Neural progenitor cell (in vitro differentiated cells): ENCODE measurements around the gene POLA2. TPM values are rescaled to one million over a fixed set of nuclear protein-coding genes. Genes with fewer than 3 reads are reported as not detected.
"Not testable (repeated sequence)": the region's sequence is repeated elsewhere in the genome, so short reads cannot be mapped to it uniquely, and the experiment has no call there.

Source experiments
- DNase-seq: peaks from one replicate; pipeline ENCODE4 v3.0.0-alpha.2; 2016; ENCODE audit warnings: low spot score
- H2AFZ ChIP-seq: fragments of 200-600 bp; sonication (generic); replicated peaks from 2 replicates; pipeline ENCODE4 v1.6.1; 2016; ENCODE audit warnings: antibody characterized with exemption
- H3F3A ChIP-seq: fragments of 200-600 bp; sonication (generic); 2 replicates; pipeline ENCODE4 v1.6.1; 2016; ENCODE audit warnings: antibody characterized with exemption, low read depth
- H3K27ac ChIP-seq: fragments of 200-600 bp; sonication (generic); 2 replicates; pipeline ENCODE4 v1.5.1; 2016; ENCODE audit warnings: mild to moderate bottlenecking
- H3K27me3 ChIP-seq: fragments of 200-600 bp; sonication (generic); 2 replicates; pipeline ENCODE4 v1.6.1; 2016; ENCODE audit warnings: mild to moderate bottlenecking, moderate library complexity
- H3K36me3 ChIP-seq: fragments of 200-600 bp; sonication (generic); 2 replicates; pipeline ENCODE4 v1.5.1; 2016
- H3K4me1 ChIP-seq: fragments of 200-600 bp; sonication (generic); 2 replicates; pipeline ENCODE4 v1.6.1; 2016; ENCODE audit warnings: mixed run types
- H3K4me2 ChIP-seq: fragments of 200-600 bp; sonication (generic); 2 replicates; pipeline ENCODE4 v1.6.1; 2016
- H3K4me3 ChIP-seq: fragments of 200-600 bp; sonication (generic); 2 replicates; pipeline ENCODE4 v1.5.1; 2016
- H3K79me2 ChIP-seq: fragments of 200-600 bp; sonication (generic); 2 replicates; pipeline ENCODE4 v1.6.1; 2016; ENCODE audit warnings: low read depth
- H3K9ac ChIP-seq: fragments of 200-600 bp; sonication (generic); 2 replicates; pipeline ENCODE4 v1.6.1; 2016
- H3K9me3 ChIP-seq: fragments of 200-600 bp; sonication (generic); 2 replicates; pipeline ENCODE4 v1.5.1; 2016; ENCODE audit warnings: low read depth
- H4K20me1 ChIP-seq: fragments of 200-600 bp; sonication (generic); 2 replicates; pipeline ENCODE4 v1.6.1; 2016; ENCODE audit warnings: low read depth
- H3K27ac Mint-ChIP-seq: 3 replicates; pipeline ENCODE4 v1.8.0; 2021; ENCODE audit warnings: mixed read lengths
- H3K27me3 Mint-ChIP-seq: 2 replicates; pipeline ENCODE4 v1.8.0; 2022; ENCODE audit warnings: low read depth, mild to moderate bottlenecking, inconsistent platforms, moderate library complexity, mixed read lengths; ENCODE audit not compliant: insufficient read depth
- H3K36me3 Mint-ChIP-seq: 3 replicates; pipeline ENCODE4 v1.8.0; 2021; ENCODE audit warnings: mixed read lengths
- H3K4me1 Mint-ChIP-seq: 3 replicates; pipeline ENCODE4 v1.8.0; 2021; ENCODE audit warnings: mixed read lengths
- H3K4me3 Mint-ChIP-seq: 3 replicates; pipeline ENCODE4 v1.8.0; 2021; ENCODE audit warnings: mild to moderate bottlenecking, moderate library complexity, mixed read lengths
- H3K9me3 Mint-ChIP-seq: 3 replicates; pipeline ENCODE4 v1.8.0; 2020; ENCODE audit warnings: mixed read lengths
- EZH2 ChIP-seq: fragments of 200-600 bp; sonication (generic); IDR thresholded peaks from 2 replicates; pipeline ENCODE4 v1.6.1; 2017; ENCODE audit warnings: antibody characterized with exemption, mild to moderate bottlenecking, moderate library complexity
- EZH2phosphoT487 ChIP-seq: fragments of 200-600 bp; sonication (generic); IDR thresholded peaks from 2 replicates; pipeline ENCODE4 v1.6.1; 2017; ENCODE audit warnings: antibody characterized with exemption
- total RNA-seq: library from RNA; depleted of rRNA; stranded (reverse); fragments of >200 nt; gene quantifications from 2 replicates; pipeline ENCODE4 v1.2.3, GENCODE V29; 2015; ENCODE audit warnings: low replicate concordance
- TF ChIP-seq, protein P1 (sequence below): fragments of 200-600 bp; sonication (generic); IDR thresholded peaks from 2 replicates; pipeline ENCODE4 v1.5.1; 2017; ENCODE audit warnings: antibody characterized with exemption, mild to moderate bottlenecking

The POLA2 gene
- total RNA-seq, 1 donor from 2014 or later, result 33.3 TPM

DNA sequence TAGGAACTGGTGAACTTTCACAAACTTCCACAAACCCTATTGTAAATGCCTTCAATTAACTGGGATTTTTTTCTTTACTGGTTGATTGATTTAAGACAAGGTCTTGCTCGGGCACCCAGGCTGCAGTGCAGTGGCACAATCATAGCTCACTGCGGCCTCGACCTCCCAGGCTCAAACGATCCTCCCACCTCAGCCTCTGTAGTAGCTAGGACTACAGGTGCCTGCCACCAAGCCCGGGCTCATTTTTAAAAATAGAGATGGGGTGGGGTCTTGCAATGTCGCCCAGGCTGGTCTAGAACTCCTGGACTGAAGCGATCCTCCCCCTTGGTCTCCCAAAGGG is 35.7 kb upstream of the POLA2 start:
- peak overlapping the region; percentile 96 for H2AFZ ChIP-seq
- peaks cover 16% of the 10 kb centered on the region for H3K4me1 Mint-ChIP-seq
- peak overlapping the region; percentile 46 for H3K4me3 ChIP-seq
- H3K27ac ChIP-seq, result no peak overlapping the region
- no peak for TF ChIP-seq EZH2
- no peaks in the 10 kb centered on the region for H3K79me2 ChIP-seq
- peaks cover 11% of the 10 kb centered on the region for H3K27me3 Mint-ChIP-seq
- no peaks in the 10 kb centered on the region for H3K9me3 ChIP-seq
- DNase-seq, result no peak
- peaks cover 10% of the 10 kb centered on the region for H3F3A ChIP-seq
- no peaks in the 10 kb centered on the region for H3K9me3 Mint-ChIP-seq
- H3K9ac ChIP-seq, result no peak overlapping the region
- peaks cover 11% of the 10 kb centered on the region for H3K27me3 ChIP-seq
- H3K27ac Mint-ChIP-seq, result no peak overlapping the region
- no peaks in the 10 kb centered on the region for H4K20me1 ChIP-seq
- peak overlapping the region; percentile 83 for H3K4me2 ChIP-seq
- no peaks in the 10 kb centered on the region for H3K36me3 ChIP-seq
- H3K36me3 Mint-ChIP-seq, result no peaks in the 10 kb centered on the region
- H3K4me1 ChIP-seq, result peaks cover 7% of the 10 kb centered on the region
- H3K4me3 Mint-ChIP-seq, result peak overlapping the region; percentile 78

DNA sequence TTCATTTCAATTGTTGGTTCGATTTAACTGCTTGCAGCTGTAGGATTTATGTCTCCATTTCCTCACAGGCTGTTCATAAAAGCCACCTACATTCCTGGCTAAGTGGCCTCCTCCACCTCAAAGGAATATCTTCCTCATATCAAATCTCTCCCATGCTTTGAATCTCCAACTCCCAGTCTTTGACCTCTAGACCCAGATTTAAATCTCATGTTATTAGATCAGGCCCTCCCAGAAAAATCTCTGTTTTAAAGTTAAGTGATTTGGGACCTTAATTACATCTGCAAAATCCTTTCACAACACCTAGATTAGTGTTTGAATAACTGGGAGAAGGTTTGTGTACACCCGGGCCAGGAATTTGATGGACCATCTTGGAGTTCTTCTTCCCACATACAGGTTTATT is 33.9 kb upstream of the POLA2 start:
- Histone ChIP-seq H3K4me1 (peaks cover 7% of the 10 kb centered on the region), H4K20me1 (no peaks in the 10 kb centered on the region), H3F3A (peaks cover 10% of the 10 kb centered on the region), H3K27ac (no peak overlapping the region), H3K4me2 (no peak overlapping the region), H3K4me3 (no peak overlapping the region), H3K9me3 (no peaks in the 10 kb centered on the region), H3K27me3 (peaks cover 11% of the 10 kb centered on the region), H3K36me3 (no peaks in the 10 kb centered on the region), H3K79me2 (no peaks in the 10 kb centered on the region), H3K9ac (no peak overlapping the region), H2AFZ (no peak overlapping the region)
- Mint-ChIP-seq H3K4me1 (peaks cover 16% of the 10 kb centered on the region), H3K27me3 (peaks cover 11% of the 10 kb centered on the region), H3K9me3 (no peaks in the 10 kb centered on the region), H3K4me3 (no peak overlapping the region), H3K36me3 (no peaks in the 10 kb centered on the region), H3K27ac (no peak overlapping the region)
- TF ChIP-seq, protein P1, sequence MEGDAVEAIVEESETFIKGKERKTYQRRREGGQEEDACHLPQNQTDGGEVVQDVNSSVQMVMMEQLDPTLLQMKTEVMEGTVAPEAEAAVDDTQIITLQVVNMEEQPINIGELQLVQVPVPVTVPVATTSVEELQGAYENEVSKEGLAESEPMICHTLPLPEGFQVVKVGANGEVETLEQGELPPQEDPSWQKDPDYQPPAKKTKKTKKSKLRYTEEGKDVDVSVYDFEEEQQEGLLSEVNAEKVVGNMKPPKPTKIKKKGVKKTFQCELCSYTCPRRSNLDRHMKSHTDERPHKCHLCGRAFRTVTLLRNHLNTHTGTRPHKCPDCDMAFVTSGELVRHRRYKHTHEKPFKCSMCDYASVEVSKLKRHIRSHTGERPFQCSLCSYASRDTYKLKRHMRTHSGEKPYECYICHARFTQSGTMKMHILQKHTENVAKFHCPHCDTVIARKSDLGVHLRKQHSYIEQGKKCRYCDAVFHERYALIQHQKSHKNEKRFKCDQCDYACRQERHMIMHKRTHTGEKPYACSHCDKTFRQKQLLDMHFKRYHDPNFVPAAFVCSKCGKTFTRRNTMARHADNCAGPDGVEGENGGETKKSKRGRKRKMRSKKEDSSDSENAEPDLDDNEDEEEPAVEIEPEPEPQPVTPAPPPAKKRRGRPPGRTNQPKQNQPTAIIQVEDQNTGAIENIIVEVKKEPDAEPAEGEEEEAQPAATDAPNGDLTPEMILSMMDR, result no peak
- TF ChIP-seq EZH2phosphoT487 (no peak), EZH2 (no peak)
- DNase-seq, result no peak

DNA sequence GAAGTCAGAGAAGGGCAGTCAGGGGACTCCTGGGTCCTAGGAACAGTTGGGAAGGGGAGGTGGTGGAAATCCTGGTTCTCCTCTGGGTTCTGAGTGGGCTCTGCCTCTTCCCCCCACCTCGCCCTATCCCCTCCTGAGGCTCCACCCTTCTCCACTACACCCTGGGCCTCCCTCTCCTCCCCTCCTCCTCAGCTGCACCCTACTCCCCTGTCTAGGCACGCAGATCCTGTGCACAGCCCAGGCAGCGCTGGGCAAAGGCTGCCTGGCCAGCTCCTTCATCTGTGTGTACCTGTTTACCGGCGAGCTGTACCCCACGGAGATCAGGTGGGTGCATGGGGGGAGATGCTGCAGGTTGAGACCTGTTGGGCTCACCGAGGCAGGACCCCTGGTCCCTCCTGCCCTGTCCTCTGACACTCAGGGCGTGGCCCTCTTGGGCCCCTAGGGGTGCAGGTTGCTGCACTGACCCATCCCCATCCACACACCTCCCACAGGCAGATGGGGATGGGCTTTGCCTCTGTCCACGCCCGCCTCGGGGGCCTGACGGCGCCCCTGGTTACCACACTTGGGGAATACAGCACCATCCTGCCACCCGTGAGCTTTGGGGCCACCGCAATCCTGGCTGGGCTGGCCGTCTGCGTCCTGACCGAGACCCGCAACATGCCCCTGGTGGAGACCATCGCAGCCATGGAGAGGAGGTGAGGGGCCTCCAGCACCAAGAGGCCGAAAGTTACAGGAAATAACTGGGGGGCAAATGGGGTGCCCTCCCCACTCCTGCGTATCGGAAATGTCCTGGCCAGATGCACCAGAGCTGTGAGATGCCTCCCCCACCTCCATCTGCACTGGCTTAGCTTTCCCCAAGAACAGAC is 25.3 kb upstream of the POLA2 start:
- no peaks in the 10 kb centered on the region for H3K36me3 ChIP-seq
- no peak overlapping the region for H3K9ac ChIP-seq
- peak overlapping the region; percentile 34 for H2AFZ ChIP-seq
- H3K4me3 Mint-ChIP-seq, result no peak overlapping the region
- no peak for DNase-seq
- peaks cover 3% of the 10 kb centered on the region for H3K9me3 Mint-ChIP-seq
- no peak for TF ChIP-seq EZH2
- H3K36me3 Mint-ChIP-seq, result no peaks in the 10 kb centered on the region
- H3K27me3 ChIP-seq, result no peaks in the 10 kb centered on the region
- no peaks in the 10 kb centered on the region for H3K9me3 ChIP-seq
- H3F3A ChIP-seq, result no peaks in the 10 kb centered on the region
- peak overlapping the region; percentile 78 for H3K27ac Mint-ChIP-seq
- H3K4me1 ChIP-seq, result no peaks in the 10 kb centered on the region
- H3K4me2 ChIP-seq, result no peak overlapping the region
- H3K4me3 ChIP-seq, result no peak overlapping the region
- no peak overlapping the region for H3K27ac ChIP-seq
- H3K27me3 Mint-ChIP-seq, result peaks cover 8% of the 10 kb centered on the region
- H3K4me1 Mint-ChIP-seq, result peaks cover 9% of the 10 kb centered on the region
- no peaks in the 10 kb centered on the region for H4K20me1 ChIP-seq
- no peaks in the 10 kb centered on the region for H3K79me2 ChIP-seq

DNA sequence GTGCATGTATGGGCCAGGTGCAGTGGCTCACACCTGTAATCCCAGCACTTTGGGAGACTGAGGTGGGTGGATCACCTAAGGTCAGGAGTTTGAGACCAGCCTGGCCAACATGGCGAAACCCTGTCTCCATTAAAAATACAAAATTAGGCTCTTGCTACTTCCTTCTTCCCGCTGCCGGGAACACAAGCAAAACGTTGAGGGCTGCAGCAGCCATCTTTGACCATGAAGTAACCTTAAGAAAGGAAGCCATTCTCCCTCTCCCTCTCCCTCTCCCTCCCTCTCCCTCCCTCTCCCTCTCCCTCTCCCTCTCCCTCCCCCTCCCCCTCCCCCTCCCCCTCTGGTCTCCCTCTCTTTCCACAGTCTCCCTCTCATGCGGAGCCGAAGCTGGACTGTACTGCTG is 23.5 kb upstream of the POLA2 start:
- H3K9me3 Mint-ChIP-seq, H3K4me1 ChIP-seq, H3F3A ChIP-seq, H3K27me3 ChIP-seq, H3K79me2 ChIP-seq, H2AFZ ChIP-seq, H3K4me1 Mint-ChIP-seq, H3K36me3 ChIP-seq, H3K4me3 ChIP-seq, H3K9ac ChIP-seq, H3K9me3 ChIP-seq, H3K27ac Mint-ChIP-seq, H3K4me3 Mint-ChIP-seq, H3K36me3 Mint-ChIP-seq, H3K4me2 ChIP-seq, H3K27me3 Mint-ChIP-seq, H3K27ac ChIP-seq, DNase-seq, H4K20me1 ChIP-seq: not testable (repeated sequence)

DNA sequence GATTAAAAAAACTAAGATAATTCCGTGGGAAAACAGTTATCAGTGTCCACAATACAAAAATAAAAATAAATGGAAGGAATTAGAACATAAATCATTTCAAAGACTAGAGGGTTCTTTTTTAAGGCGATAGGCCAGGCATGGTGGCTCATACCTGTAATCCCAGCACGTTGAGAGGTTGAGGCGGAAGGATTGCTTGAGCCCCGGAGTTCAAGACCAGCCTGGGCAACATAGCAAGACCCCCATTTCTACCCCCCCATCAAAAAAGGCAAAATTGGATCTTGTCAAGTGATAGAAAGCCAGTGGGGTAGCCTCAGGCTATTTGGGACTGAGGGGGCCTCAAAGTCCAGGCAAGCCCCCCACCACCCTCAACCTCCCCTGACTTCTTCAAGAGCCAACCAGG is 20.6 kb upstream of the POLA2 start:
- H3K4me2 ChIP-seq, result no peak overlapping the region
- H3K9me3 ChIP-seq, result no peaks in the 10 kb centered on the region
- no peak overlapping the region for H3K27ac ChIP-seq
- no peaks in the 10 kb centered on the region for H3K36me3 ChIP-seq
- no peak overlapping the region for H3K27ac Mint-ChIP-seq
- peaks cover 12% of the 10 kb centered on the region for H3K4me1 Mint-ChIP-seq
- no peaks in the 10 kb centered on the region for H3F3A ChIP-seq
- no peak overlapping the region for H2AFZ ChIP-seq
- peaks cover 8% of the 10 kb centered on the region for H3K4me1 ChIP-seq
- H3K27me3 ChIP-seq, result no peaks in the 10 kb centered on the region
- no peak overlapping the region for H3K4me3 ChIP-seq
- H3K9me3 Mint-ChIP-seq, result peaks cover 3% of the 10 kb centered on the region
- H3K9ac ChIP-seq, result no peak overlapping the region
- H3K27me3 Mint-ChIP-seq, result no peaks in the 10 kb centered on the region
- no peaks in the 10 kb centered on the region for H3K36me3 Mint-ChIP-seq
- H4K20me1 ChIP-seq, result no peaks in the 10 kb centered on the region
- H3K4me3 Mint-ChIP-seq, result no peak overlapping the region
- DNase-seq, result no peak
- no peak for TF ChIP-seq EZH2
- TF ChIP-seq, protein P1, result no peak
- TF ChIP-seq EZH2phosphoT487, result no peak
- H3K79me2 ChIP-seq, result no peaks in the 10 kb centered on the region
